H9 (cell line): ENCODE results near the gene ZNF296. TPM values are rescaled to one million over a fixed set of nuclear protein-coding genes. Genes with fewer than 3 reads are reported as not detected.
A peak's percentile ranks its signal among the peaks of the same experiment; 100 is the strongest.

Source experiments
- DNase-seq: peaks from one replicate; pipeline ENCODE4 v3.0.0-alpha.2; 2017
- H2AFZ ChIP-seq: one replicate; pipeline ENCODE4 v1.6.1; 2013; ENCODE audit warnings: mild to moderate bottlenecking, low read length, control low read depth, moderate library complexity
- H2AK5ac ChIP-seq: 2 replicates; pipeline ENCODE4 v1.6.1; 2013; ENCODE audit warnings: low read length, control low read depth, mixed read lengths; ENCODE audit not compliant: insufficient read length
- H2BK120ac ChIP-seq: one replicate; pipeline ENCODE4 v1.6.1; 2013; ENCODE audit warnings: low read depth, mild to moderate bottlenecking, low read length, control low read depth, inconsistent platforms; ENCODE audit not compliant: poor library complexity, severe bottlenecking
- H2BK12ac ChIP-seq: 2 replicates; pipeline ENCODE4 v1.6.1; 2013; ENCODE audit warnings: low read length, control low read depth, mixed read lengths, low read depth; ENCODE audit not compliant: insufficient read length
- H2BK15ac ChIP-seq: 2 replicates; pipeline ENCODE4 v1.6.1; 2013; ENCODE audit warnings: low read depth, low read length, control low read depth
- H2BK20ac ChIP-seq: one replicate; pipeline ENCODE4 v1.6.1; 2013; ENCODE audit warnings: low read depth, mild to moderate bottlenecking, low read length, control low read depth, inconsistent platforms; ENCODE audit not compliant: poor library complexity, severe bottlenecking
- H2BK5ac ChIP-seq: 2 replicates; pipeline ENCODE4 v1.6.1; 2013; ENCODE audit warnings: low read length, control low read depth, mixed read lengths; ENCODE audit not compliant: insufficient read length
- H3K14ac ChIP-seq: 2 replicates; pipeline ENCODE4 v1.6.1; 2013; ENCODE audit warnings: low read length, control low read depth; ENCODE audit not compliant: insufficient read depth
- H3K18ac ChIP-seq: 2 replicates; pipeline ENCODE4 v1.6.1; 2013; ENCODE audit warnings: low read depth, mild to moderate bottlenecking, mixed read lengths, low read length, control low read depth; ENCODE audit not compliant: insufficient read length
- H3K23ac ChIP-seq: 2 replicates; pipeline ENCODE4 v1.6.1; 2013; ENCODE audit warnings: low read length, control low read depth, mixed read lengths, low read depth; ENCODE audit not compliant: insufficient read length
- H3K23me2 ChIP-seq: 2 replicates; pipeline ENCODE4 v1.6.1; 2013; ENCODE audit warnings: low read depth, mild to moderate bottlenecking, mixed read lengths, low read length, control low read depth; ENCODE audit not compliant: insufficient read length, poor library complexity, severe bottlenecking
- H3K27ac ChIP-seq: 2 replicates; pipeline ENCODE4 v1.5.1; 2013; ENCODE audit warnings: low read length, control low read depth, mixed read lengths, low read depth; ENCODE audit not compliant: insufficient read length
- H3K27me3 ChIP-seq: 2 replicates; pipeline ENCODE4 v1.6.1; 2013; ENCODE audit warnings: low read length, control low read depth, inconsistent platforms; ENCODE audit not compliant: insufficient read depth
- H3K4ac ChIP-seq: 2 replicates; pipeline ENCODE4 v1.6.1; 2013; ENCODE audit warnings: low read depth, mild to moderate bottlenecking, control low read depth, inconsistent platforms, low read length, moderate library complexity
- H3K4me1 ChIP-seq: 2 replicates; pipeline ENCODE4 v1.6.1; 2013; ENCODE audit warnings: low read length, control low read depth, inconsistent platforms; ENCODE audit not compliant: insufficient read depth
- H3K4me2 ChIP-seq: 2 replicates; pipeline ENCODE4 v1.6.1; 2013; ENCODE audit warnings: low read length, control low read depth, mixed read lengths; ENCODE audit not compliant: insufficient read length, insufficient read depth
- H3K56ac ChIP-seq: 2 replicates; pipeline ENCODE4 v1.6.1; 2013; ENCODE audit warnings: low read depth, mild to moderate bottlenecking, mixed read lengths, low read length, control low read depth; ENCODE audit not compliant: insufficient read length
- H3K79me1 ChIP-seq: 2 replicates; pipeline ENCODE4 v1.6.1; 2013; ENCODE audit warnings: low read depth, mild to moderate bottlenecking, moderate library complexity, low read length, control low read depth, inconsistent platforms; ENCODE audit not compliant: insufficient read depth, poor library complexity, severe bottlenecking
- H3K79me2 ChIP-seq: 2 replicates; pipeline ENCODE4 v1.6.1; 2013; ENCODE audit warnings: low read length, control low read depth, inconsistent platforms; ENCODE audit not compliant: insufficient read depth
- H3K9ac ChIP-seq: 2 replicates; pipeline ENCODE4 v1.6.1; 2013; ENCODE audit warnings: low read length, control low read depth, mixed read lengths; ENCODE audit not compliant: insufficient read length; ENCODE audit errors: extremely low read depth
- H3K9me3 ChIP-seq: one replicate; pipeline ENCODE4 v1.6.1; 2013; ENCODE audit warnings: low read depth, low read length, inconsistent platforms; ENCODE audit not compliant: control insufficient read depth
- H3T11ph ChIP-seq: one replicate; pipeline ENCODE4 v1.6.1; 2013; ENCODE audit warnings: mild to moderate bottlenecking, low read length, control low read depth, inconsistent platforms
- H4K20me1 ChIP-seq: one replicate; pipeline ENCODE4 v1.6.1; 2013; ENCODE audit not compliant: control insufficient read depth, insufficient read length, insufficient read depth
- H4K5ac ChIP-seq: 2 replicates; pipeline ENCODE4 v1.6.1; 2013; ENCODE audit warnings: low read depth, mild to moderate bottlenecking, mixed read lengths, low read length, control low read depth; ENCODE audit not compliant: insufficient read length
- H4K8ac ChIP-seq: replicated peaks from 2 replicates; pipeline ENCODE4 v1.6.1; 2013; ENCODE audit warnings: low read length, control low read depth, mixed read lengths, low read depth; ENCODE audit not compliant: insufficient read length
- H4K91ac ChIP-seq: 2 replicates; pipeline ENCODE4 v1.6.1; 2013; ENCODE audit warnings: low read depth, mild to moderate bottlenecking, moderate library complexity, mixed read lengths, low read length, control low read depth; ENCODE audit not compliant: insufficient read length
- H3K27ac Mint-ChIP-seq, 3 experiments: 2 replicates in 2 of 3; 3 replicates in 1 of 3; pipeline ENCODE4 v1.8.0; 2020 to 2021; ENCODE audit warnings: mixed read lengths in 3 of 3, mild to moderate bottlenecking in 1 of 3, moderate library complexity in 1 of 3
- H3K27me3 Mint-ChIP-seq: 2 replicates; pipeline ENCODE4 v1.8.0; 2021; ENCODE audit warnings: low read depth, mild to moderate bottlenecking, moderate library complexity, mixed read lengths
- H3K36me3 Mint-ChIP-seq, 3 experiments: 2 replicates in 2 of 3; 3 replicates in 1 of 3; pipeline ENCODE4 v1.8.0; 2020 to 2021; ENCODE audit warnings: low read depth in 3 of 3, mixed read lengths in 3 of 3; ENCODE audit not compliant: insufficient read depth in 1 of 3
- H3K4me1 Mint-ChIP-seq, 2 experiments: 2 replicates each; pipeline ENCODE4 v1.8.0; 2020; ENCODE audit warnings: mixed read lengths in 2 of 2
- H3K4me3 Mint-ChIP-seq, 2 experiments: 2 replicates in 1 of 2; 3 replicates in 1 of 2; pipeline ENCODE4 v1.8.0; 2020 to 2021; ENCODE audit warnings: mild to moderate bottlenecking in 2 of 2, mixed read lengths in 2 of 2, moderate library complexity in 1 of 2
- H3K9me3 Mint-ChIP-seq, 2 experiments: 2 replicates in 1 of 2; 3 replicates in 1 of 2; pipeline ENCODE4 v1.8.0; 2020; ENCODE audit warnings: mild to moderate bottlenecking in 2 of 2, mixed read lengths in 2 of 2, moderate library complexity in 1 of 2
- CTCF ChIP-seq: fragments of 200-600 bp; sonication (generic); conservative IDR thresholded peaks from 3 replicates; pipeline ENCODE4 v1.8.0; 2021; ENCODE audit warnings: antibody characterized with exemption, mild to moderate bottlenecking
- WGBS: extraction: QIAGEN DNeasy Blood & Tissue Kit; methylation state at CpG from one replicate; pipeline ENCODE4 v1.1.7; 2013; ENCODE audit warnings: missing lambda C conversion rate, low lambda C conversion rate, mixed read lengths; ENCODE audit not compliant: insufficient read length; ENCODE audit errors: extremely low coverage; 5-methylcytosine and 5-hydroxymethylcytosine counted together
- total RNA-seq: library from RNA; stranded (reverse); gene quantifications from 2 replicates; pipeline ENCODE4 v1.2.1, GENCODE V29; 2021

The ZNF296 gene
- total RNA-seq, 1 experiment from 2014 or later, result 14.8 TPM

- Histone ChIP-seq H3K27ac (no peak overlapping the region), H4K20me1 (no peaks in the 10 kb centered on the region), H3K79me2 (peaks cover 2% of the 10 kb centered on the region; the same call in 1 of the 2 replicates), H2BK20ac (no peak overlapping the region), H3K79me1 (no peaks in the 10 kb centered on the region), H3K56ac (no peak overlapping the region), H4K5ac (no peak overlapping the region), H3K23me2 (peaks cover 20% of the 10 kb centered on the region), H3K9ac (peak overlapping the region; percentile 53), H3T11ph (no peak overlapping the region), H4K91ac (no peak overlapping the region), H4K8ac (no peak overlapping the region), H2BK120ac (no peak overlapping the region), H3K23ac (no peak overlapping the region), H3K4ac (no peak overlapping the region), H3K27me3 (no peaks in the 10 kb centered on the region), H2BK12ac (no peak overlapping the region), H3K4me2 (peak overlapping the region; percentile 79), H2AFZ (no peak overlapping the region), H3K4me1 (peaks cover 10% of the 10 kb centered on the region; the same call in 1 of the 2 replicates), H3K9me3 (no peaks in the 10 kb centered on the region), H3K14ac (no peak overlapping the region), H3K18ac (no peak overlapping the region), H2BK15ac (no peak overlapping the region), H2AK5ac (no peak overlapping the region), H2BK5ac (no peak overlapping the region)
- DNase-seq, result peak; percentile 90
- Mint-ChIP-seq H3K4me3 (peak overlapping the region; percentile 82 to 92), H3K4me1 (peaks cover 27 to 34% of the 10 kb centered on the region in 2 experiments), H3K36me3 (peaks cover 7 to 28% (median 26%) of the 10 kb centered on the region in 3 experiments; a peak in 6 of 7 replicates), H3K27me3 (no peaks in the 10 kb centered on the region), H3K27ac (peak overlapping the region; percentile 28 to 87 (median 40); a peak in 4 of 7 replicates), H3K9me3 (no peaks in the 10 kb centered on the region; a peak in 1 of 5 replicates)
- no peak for TF ChIP-seq CTCF
- WGBS, result no CpG with 5 or more reads among the region's 26 CpGs
Observed at GRCh38 chr19:45075301-45076028, 813 bp downstream of the ZNF296 start.
